ENCODE data around the gene AP4M1. TPM values are rescaled to one million over a fixed set of nuclear protein-coding genes. Genes with fewer than 3 reads are reported as not detected.

Gene AP4M1
- total and polyA plus RNA-seq, 9 of the 15 experiments (the other 6 are each of a cell fraction or from before 2014, with no cell fraction given) = 1.3 to 30.9 (median 14.1) TPM

- TF ChIP-seq KDM5B (IDR thresholded peaks at IDR 0.05; ENCODE audit: insufficient replicate concordance, low read depth, low read length) (no peak), SMARCE1 (IDR thresholded peaks at IDR 0.05) (peak; percentile 77; the same call in 1 of the 2 replicates), NR2C1 (IDR thresholded peaks at IDR 0.05) (peak; percentile 65), NR2C1 (tag; IDR thresholded peaks at IDR 0.05) (no peak), RBM14 (IDR thresholded peaks at IDR 0.05; ENCODE audit: borderline replicate concordance, insufficient read depth, low read depth, low read length) (no peak), PYGO2 (tag; IDR thresholded peaks at IDR 0.05) (no peak), ARID3B (CRISPR knock-in tag; IDR thresholded peaks at IDR 0.05; ENCODE audit: borderline replicate concordance) (no peak), PHB2 (IDR thresholded peaks at IDR 0.05; ENCODE audit: low read depth) (no peak), ID3 (CRISPR knock-in tag; IDR thresholded peaks at IDR 0.05) (no peak), ID3 (tag; IDR thresholded peaks at IDR 0.05) (no peak), TSC22D4 (tag; IDR thresholded peaks at IDR 0.05) (no peak), POLR2AphosphoS2 (IDR thresholded peaks at IDR 0.05; ENCODE audit: low read length) (peak; percentile 31; the same call in 1 of the 2 replicates), MXI1 (IDR thresholded peaks at IDR 0.05; ENCODE audit: low read depth, low read length) (no peak), MAFG (tag; conservative IDR thresholded peaks at IDR 0.05) (peak; percentile 83), TSHZ1 (CRISPR knock-in tag; IDR thresholded peaks at IDR 0.05) (no peak), ZNF165 (CRISPR knock-in tag; IDR thresholded peaks at IDR 0.05; ENCODE audit: borderline replicate concordance) (no peak), RAD21 (CRISPR knock-in tag; conservative IDR thresholded peaks at IDR 0.05 in 1 of 2, IDR thresholded peaks at IDR 0.05 in 1 of 2) (peak in 1 of 2 experiments; percentile 13; a peak in 1 of 4 replicates), MAFK (IDR thresholded peaks at IDR 0.05; ENCODE audit: low read length) (peak; percentile 76), CBX5 (IDR thresholded peaks at IDR 0.05; ENCODE audit: borderline replicate concordance, low read depth) (no peak)
- TF ChIP-seq, protein P1, sequence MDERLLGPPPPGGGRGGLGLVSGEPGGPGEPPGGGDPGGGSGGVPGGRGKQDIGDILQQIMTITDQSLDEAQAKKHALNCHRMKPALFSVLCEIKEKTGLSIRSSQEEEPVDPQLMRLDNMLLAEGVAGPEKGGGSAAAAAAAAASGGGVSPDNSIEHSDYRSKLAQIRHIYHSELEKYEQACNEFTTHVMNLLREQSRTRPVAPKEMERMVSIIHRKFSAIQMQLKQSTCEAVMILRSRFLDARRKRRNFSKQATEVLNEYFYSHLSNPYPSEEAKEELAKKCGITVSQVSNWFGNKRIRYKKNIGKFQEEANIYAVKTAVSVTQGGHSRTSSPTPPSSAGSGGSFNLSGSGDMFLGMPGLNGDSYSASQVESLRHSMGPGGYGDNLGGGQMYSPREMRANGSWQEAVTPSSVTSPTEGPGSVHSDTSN (CRISPR knock-in tag; IDR thresholded peaks at IDR 0.05; ENCODE audit: low read depth) = no peak
- TF ChIP-seq, protein P1 (tag; conservative IDR thresholded peaks at IDR 0.05; ENCODE audit: low read depth) = no peak
Measured at GRCh38 chr7:100152404-100152803, 51.0 kb downstream of the AP4M1 start (continued).

All from K562 (cell line).